Measurements from ENCODE around the gene PFKFB1.
"Not testable (repeated sequence)": the region's sequence is repeated elsewhere in the genome, so short reads cannot be mapped to it uniquely, and the experiment has no call there.

PFKFB1 gene

DNA sequence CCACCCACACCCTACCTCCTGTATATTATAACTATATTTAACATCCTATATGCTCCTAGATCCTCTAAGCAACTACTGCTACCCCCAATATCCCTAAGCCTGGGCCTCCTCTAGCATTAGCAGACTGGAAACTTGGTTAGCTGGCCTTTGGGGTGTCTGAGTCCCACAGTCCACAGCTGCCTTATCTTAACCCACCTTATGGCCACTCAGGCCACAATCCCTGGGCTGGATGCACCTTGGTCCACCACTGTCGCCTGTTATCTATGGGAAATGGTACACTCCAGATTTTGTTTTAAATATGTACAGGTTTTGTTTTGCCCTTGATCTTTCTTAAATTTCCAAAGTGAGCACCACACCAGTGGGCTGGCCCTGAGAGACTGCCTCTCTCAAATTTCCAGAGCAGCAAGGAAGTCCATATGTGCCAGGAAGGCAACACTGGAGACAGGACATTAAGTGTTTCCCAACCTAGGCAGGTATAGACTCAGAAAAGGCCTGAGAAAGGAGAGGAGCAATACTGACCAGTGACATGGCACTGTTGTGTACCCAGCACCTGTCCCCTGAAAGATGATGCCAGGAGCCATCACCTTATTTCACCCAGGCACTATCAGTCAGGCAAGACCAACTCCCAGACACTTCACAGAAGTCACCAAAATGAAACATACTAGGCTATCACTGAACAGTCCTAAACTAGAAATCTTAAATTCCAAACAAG, 921 bp downstream of the PFKFB1 start:
- no peak for DNase-seq

DNA sequence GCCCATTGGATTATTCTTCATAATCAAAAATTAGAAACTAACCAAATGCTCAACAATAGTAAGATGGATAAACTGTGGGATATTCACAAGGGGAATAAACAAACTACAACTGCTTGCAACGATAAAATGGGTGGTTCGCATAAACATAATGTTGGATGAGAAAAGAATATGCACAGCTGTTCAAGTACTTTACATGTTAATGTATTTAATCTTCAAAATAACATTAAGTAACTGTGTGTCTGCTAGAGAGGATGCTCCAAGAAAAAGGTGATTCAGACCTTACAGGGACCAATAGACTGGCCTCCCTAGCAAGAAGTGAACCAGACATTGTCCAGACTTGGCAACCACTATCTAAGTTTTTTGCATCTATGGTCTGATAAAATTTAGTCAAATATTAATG, 2.3 kb downstream of the PFKFB1 start:
- DNase-seq = no peak

DNA sequence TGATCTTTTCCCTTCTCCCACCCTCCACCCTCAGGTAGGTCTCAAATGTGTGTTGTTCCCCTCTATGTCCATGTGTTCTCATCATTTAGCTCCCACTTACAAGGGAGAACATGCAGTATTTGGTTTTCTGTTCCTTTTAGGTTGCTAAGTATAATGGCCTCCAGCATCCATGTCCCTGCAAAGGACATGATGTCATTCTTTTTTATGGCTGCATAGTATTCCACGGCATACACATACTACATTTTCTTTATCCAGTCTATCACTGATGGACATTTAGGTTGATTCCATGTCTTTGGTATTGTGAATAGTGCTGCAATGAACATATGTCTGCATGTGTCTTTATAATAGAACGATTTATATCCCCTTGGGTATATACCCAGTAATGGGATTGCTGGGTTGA, 10.7 kb downstream of the PFKFB1 start:
- DNase-seq = not testable (repeated sequence)

DNA sequence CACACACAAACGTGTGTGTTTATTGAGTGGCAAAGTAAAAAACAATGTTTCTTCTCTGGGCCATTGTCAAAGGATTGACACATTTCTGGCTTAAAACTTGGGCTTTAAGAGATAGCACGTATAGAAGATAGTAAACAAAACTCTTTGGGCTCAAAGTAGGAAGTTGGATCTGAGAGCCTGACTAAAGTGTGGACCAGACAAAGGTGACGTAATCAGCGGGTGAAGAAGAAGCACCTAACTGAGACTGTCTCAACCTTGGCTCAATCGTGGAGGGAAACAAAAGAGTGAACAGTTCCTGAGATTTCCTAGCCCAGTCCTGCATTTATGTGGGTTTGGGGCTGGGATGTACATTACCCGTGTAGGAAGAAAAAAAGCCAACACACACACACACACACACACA, 13.7 kb downstream of the PFKFB1 start:
- DNase-seq = no peak

DNA sequence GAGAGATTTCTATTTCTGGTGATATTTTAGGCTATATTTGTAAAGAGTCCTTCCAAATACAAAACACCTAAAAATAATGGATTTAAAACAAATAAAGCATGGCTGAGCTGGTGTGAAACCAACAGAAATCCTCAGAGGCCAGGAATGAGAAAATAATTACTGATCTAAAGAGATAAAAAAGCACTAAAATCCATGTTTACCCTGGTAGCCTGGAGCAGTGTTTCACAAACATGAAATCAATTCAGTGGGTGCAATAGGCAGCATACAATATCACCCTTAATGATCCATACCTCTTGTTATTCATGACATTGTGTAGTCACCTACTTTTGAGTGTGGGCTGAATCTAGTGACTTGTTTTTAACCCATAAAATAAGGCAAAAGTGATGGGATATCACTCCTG, 14.6 kb downstream of the PFKFB1 start:
- DNase-seq = no peak

DNA sequence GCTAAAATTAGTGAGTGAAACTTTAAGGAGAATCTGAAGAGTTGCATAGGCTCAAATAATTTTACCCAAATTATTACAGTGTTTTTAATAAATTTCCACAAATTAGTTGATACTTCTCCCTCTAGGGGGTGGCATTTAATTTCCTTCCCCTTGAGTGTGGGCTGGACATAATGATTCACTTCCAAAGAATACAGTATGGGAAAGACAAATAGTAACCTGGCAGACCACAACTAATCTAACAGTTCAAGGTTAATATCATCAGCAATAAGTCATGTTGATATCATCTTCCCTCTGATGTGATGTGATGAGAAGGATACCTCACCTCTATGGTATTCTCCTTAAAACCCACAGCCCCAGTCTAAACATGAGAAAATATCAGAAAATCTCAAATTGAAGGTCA, 15.5 kb downstream of the PFKFB1 start:
- DNase-seq = no peak

DNA sequence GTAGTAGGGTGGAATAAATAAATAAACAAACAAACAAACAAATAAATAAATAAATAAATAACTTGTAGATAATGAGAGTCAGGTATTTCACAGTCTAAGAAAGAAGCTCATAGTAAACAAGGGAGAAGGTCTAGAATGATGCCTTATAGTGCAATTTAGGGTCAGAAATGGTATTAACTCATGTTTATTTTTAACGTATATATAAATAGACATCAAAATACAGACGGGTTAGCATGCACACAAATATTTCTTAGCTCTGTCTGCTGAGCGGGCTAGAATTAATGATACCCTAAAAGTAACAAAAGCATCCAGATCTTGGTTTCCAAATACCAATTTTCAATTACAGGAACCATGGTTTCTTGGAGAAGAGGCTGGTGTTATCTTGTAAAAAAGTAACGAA, 16.6 kb downstream of the PFKFB1 start:
- no peak for DNase-seq

DNA sequence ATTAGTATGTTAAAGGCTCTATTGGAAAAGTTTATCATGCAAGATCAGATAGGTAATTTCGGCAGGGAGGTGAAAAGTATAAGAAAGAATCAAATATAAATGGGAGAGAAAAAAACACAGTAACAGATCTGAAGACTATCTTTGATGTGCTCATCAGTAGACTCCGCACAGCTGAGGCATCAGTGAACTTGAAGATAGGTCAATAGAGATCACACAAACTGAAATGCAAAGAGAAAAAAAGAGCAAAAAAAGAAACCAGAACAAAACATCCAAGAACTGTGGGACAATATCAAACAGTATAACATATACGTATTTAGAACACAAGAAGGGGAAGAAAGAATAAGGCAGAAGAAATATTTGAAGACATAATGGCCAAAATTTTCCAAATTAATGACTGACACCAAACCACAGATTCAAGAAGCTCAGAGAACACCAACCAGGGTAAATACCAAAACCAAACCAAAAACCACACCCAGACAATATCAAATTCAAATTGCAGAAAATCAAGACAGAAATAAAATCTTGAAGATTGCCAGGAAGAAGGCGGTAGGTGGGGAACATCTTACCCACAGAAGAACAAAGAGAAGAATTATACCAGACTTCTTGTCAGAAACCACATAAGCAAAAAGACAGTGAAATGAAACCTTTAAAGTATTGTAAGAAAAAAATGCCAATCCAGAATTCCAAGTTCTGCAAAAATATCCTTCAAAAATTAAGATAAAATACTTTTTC, 29.1 kb downstream of the PFKFB1 start:
- DNase-seq = no peak

DNA sequence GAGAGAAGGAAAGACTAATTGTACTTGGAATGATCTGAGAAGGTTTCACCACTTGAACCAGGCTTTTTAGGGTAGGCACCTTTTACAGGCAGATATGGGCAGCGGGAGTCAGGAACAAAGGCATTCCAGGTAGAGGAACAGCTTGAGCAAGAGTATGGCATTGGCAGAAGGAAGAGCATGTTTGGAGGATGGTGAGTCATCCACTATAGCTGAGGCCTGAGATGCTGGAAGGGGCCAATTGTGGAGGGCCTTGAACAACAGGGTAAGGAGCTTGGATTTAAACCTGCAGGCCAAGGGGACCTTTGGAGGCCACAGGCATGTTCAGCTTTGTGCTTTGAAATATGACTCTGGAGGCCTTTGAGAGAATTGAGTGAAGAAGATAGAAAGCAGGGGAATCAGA, 32.2 kb downstream of the PFKFB1 start:
- DNase-seq = no peak

DNA sequence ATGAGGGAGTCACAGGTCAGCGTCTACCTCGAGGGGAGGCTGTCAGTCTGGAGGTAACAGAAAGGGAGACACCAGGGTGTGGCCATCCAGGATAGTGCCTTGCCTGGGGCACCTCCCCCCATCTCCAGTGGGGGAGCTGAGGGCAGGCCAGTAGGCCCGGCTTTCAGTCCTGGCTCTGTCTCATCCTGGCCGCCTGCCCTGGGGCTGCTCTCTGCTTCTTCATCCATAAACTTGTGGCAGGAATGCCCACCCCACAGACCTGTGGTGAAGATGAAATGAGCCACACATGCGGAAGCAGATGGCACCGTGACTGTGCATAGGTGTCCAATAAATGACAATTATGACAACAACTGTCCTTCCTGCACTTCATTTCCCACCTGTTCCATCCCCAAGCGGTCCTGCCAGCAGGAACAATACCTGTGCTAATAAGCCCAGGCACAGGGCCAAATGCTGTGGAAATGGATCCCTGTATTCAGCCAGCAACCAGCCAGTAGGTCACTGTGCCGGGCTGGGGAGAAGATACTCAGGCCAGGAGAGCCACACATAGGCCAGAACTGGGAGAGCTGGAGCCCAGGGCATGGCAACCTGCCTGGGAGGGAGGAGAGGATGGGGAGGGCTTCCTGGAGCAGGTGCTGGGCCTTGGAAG, 43.1 kb downstream of the PFKFB1 start:
- no peak for DNase-seq

DNA sequence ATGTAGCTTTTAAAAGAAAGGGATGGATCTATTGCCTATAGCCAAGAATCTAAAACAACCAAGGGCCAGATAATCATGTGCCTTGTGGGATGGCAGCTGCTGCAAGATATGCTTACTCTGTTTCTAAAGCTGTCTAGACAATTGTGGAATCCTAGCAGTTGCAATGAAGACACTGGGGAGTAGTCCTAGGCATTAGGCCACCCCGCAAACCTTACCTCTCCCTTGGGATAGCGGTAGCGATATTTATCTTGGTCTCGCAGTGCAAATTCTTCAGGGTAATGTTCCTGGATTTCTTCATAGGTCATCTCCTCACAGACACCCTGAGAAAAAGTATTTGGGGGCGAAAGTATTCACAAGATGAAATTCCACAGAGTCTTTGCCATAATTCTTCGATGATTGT, 48.8 kb downstream of the PFKFB1 start:
- no peak for DNase-seq

DNA sequence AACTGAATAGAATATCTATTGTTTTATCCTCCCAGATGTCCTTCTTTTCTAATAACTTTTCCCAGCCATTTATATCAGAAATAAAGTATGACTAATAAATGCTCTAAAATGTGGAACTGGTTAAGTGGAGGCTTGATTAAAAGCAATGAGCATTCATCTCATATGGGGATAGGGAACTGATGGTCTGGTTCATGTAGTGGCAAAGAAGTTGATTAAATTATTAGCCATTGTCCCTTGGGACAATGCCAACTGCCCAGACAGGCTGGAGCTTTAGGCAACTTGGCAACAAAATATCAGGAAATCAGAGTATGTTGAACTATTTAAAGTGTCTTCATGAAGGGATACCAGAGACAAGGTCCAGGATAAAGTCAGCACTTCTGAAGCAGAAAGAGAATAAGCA, 49.2 kb downstream of the PFKFB1 start:
- no peak for DNase-seq

DNA sequence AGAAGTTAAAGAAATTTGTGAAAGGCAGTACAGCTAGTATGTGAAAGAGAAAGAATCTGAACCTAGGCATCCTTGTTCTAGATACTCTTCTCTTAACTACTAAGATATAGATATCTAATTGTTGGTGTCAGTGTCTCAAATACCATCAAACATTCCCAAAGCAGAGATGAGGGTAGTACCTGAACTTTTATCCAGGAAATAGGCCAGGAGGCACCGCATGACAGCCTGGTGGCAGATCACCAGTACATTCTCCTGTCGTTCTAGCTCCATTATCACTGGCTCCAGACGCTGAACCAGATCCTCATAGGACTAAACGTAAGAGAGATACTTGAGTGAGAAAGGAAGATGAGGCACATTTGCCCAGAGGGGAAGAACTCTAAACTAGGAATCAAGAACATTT, 56.6 kb downstream of the PFKFB1 start:
- no peak for DNase-seq

DNA sequence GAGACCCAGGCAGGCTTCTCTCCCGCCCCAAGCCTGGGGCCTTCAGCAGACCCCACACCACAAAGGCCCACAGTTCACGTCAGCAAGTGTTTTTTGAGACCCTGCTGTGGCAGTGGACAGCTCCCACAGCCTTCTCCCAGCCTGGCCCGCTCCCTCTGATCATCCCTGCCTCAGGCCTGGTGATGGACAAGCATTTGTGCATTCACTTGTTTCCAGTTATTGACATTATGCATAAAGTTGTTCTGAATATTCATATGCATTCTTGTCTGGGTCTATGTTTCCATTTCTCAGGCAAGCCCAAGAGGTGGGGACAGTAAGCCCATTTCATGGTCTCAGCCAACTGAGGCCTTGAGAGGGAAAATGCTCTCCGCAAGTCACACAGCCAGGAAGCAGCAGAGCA, 58.7 kb downstream of the PFKFB1 start:
- no peak for DNase-seq

DNA sequence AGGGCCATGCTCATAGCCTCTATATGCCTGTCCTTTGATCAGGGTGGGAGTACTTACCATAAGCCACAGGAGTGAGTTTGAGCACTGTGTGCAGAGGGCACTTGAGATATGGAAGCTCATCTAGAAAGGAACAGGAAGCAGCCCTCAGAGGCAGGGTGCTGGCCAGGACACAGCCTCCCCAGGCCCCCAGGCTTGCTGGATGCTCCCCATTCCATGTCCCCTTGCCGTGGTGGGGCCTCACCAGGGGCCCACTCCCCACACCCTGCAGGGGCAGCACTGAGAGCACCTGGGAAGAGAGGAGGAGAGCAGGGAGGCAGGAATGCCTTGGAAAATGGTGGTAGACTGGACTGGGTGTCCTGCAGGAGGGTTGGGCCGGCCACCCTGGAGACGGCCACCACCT, 59.1 kb downstream of the PFKFB1 start:
- no peak for DNase-seq

DNA sequence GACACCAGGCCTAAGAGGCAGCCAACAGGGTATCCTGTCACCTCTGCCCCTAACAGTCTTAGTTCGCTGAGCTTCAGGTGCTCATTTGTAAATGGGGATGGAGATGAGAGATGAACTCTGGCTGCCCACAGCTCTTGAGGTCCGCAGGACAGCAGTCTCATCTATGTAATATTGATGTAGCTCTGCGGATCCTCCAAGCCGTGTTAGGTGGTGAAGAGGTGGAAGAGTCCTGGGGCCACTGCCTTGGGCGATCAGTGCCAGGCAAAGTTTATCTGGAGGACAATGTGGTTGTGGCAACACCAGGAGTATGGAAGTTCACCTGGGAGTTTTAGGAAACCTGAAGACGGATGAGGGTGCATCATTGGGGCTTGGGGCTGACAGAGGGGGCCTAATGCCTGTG, 59.9 kb downstream of the PFKFB1 start:
- no peak for DNase-seq

DNA sequence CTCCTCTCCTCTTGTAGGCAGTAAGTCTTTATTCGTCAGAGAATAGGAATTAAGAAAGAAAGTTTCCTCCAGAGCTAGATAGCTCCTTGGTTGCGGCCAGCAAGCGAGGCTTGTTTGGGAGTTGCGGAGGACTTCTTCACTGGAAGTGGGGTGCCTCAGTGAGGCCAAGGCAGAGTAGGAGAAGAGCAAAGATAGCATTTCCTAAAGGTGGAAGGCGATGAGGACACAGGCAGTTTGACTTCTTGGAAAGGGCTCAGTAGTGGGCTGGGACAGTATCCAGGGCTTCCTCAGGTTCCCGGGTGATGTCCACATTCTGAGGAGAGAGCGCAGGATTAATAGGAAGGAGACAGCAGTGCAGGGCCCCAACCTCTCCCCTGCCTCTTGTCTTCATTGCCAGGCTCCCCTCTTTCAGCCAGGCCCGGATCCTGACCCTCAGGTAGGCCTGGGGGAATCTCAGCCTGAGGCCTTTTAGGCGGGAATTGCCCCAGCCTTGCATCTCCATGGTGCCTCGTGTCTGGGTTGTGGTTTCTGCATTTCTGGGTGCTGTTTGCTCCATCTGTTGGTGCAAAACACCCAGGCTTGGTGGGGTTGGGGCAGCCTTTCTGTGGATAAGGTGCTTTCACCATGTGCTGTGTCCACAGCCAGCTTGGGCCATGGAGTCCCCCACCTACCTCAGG, 60.7 kb downstream of the PFKFB1 start:
- no peak for DNase-seq

DNA sequence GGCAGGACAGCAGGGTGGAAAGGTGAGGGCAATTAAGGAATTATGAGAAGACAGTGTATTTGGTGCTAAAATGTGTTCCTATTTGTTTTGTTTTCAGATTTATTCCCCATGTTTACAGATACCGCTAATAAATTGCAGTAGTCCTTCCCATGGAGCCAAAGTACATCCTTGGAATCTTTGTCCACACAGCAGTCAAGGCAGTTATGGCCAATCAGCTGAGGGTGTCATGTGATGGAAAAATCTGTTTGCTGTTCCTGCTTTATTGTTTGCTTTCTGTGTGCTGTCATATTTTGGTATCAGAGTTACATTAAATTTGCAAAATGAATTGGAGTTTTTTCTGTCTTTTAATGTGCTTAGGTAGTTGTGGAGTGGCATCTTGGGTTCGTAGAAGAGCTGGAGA, 62.9 kb downstream of the PFKFB1 start:
- no peak for DNase-seq

DNA sequence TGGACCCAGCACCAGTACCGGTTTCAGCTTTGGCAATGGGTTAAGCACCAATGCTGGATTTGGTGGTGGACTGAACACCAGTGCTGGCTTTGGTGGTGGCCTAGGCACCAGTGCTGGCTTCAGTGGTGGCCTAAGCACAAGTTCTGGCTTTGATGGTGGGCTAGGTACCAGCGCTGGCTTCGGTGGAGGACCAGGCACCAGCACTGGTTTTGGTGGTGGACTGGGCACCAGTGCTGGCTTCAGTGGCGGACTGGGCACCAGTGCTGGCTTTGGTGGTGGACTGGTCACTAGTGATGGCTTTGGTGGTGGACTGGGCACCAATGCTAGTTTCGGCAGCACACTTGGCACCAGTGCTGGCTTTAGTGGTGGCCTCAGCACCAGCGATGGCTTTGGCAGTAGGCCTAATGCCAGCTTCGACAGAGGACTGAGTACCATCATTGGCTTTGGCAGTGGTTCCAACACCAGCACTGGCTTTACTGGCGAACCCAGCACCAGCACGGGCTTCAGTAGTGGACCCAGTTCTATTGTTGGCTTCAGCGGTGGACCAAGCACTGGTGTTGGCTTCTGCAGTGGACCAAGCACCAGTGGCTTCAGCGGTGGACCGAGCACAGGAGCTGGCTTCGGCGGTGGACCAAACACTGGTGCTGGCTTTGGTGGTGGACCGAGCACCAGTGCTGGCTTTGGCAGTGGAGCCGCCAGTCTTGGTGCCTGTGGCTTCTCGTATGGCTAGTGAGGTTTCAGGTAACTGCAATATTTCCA, 63.5 kb downstream of the PFKFB1 start:
- DNase-seq = no peak

DNA sequence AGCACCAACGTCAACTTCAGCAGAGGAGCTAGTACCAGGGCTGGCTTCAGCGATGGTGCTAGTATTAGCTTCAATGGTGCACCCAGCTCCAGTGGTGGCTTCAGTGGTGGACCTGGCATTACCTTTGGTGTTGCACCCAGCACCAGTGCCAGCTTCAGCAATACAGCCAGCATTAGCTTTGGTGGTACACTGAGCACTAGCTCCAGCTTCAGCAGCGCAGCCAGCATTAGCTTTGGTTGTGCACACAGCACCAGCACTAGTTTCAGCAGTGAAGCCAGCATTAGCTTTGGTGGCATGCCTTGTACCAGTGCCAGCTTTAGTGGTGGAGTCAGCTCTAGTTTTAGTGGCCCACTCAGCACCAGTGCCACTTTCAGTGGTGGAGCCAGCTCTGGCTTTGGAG, 65.1 kb downstream of the PFKFB1 start:
- DNase-seq = no peak

DNA sequence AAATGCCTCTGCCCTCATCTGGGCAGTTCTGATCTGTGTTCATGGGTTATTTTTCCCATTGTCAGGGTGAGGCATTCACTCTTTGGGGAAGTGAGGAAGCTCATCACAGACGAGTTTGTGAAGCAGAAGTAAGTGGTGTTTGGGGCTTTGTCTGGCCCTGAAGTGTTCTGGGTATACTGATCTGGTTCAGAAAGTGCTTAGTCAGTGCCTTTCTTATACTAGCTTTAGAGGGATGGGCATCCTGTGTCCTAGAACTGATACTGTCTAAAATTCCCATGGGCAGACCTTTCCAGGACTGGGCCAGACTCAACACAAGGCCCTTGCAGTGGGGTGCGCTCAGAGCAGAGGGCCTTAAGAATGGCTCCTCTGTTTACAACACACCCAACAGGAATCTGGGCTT, 67.0 kb downstream of the PFKFB1 start:
- DNase-seq = no peak

DNA sequence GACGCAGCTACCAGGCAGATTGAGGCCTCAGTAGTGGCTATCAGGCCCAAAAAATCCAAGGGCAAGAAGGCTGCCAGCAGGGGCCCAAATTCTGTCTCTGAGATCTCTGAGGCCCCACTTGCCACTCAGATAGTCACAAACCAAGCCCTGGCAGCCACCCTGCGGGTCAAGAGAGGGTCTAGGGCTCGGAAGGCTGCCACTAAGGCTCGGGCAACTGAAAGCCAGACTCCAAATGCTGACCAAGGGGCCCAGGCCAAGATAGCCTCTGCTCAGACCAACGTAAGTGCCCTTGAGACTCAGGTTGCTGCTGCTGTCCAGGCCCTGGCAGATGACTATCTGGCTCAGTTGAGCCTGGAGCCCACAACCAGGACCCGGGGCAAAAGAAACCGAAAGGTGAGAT, 70.6 kb downstream of the PFKFB1 start:
- DNase-seq = no peak

DNA sequence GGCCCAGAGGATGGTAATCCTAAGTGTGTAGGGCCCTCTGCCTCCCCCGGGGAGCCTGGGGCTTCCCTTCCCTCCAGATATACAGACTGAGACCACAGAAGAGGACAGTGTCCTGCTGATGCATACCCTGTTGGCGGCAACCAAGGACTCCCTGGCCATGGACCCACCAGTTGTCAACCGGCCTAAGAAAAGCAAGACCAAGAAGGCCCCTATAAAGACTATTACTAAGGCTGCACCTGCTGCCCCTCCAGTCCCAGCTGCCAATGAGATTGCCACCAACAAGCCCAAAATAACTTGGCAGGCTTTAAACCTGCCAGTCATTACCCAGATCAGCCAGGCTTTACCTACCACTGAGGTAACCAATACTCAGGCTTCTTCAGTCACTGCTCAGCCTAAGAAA, 71.4 kb downstream of the PFKFB1 start:
- no peak for DNase-seq
